Measurements from ENCODE around the gene OLFML3.
A peak's percentile ranks its signal among the peaks of the same experiment; 100 is the strongest.
"Not testable (repeated sequence)": the region's sequence is repeated elsewhere in the genome, so short reads cannot be mapped to it uniquely, and the experiment has no call there.

Gene OLFML3

GRCh38 chr1:113978863-113979702 lies at the start of gene OLFML3:
Gene OLFML3 (plus strand): TSS chr1:113979474. CDS start chr1:113979517, 43 bp downstream.
- DNase-seq: peak; percentile 85 to 92

- DNase-seq: no peak
Measured at GRCh38 chr1:113929750-113930498, 49.4 kb upstream of the OLFML3 start.

GRCh38 chr1:113930499-113931161 lies 48.6 kb upstream of the OLFML3 start:
- no peak for DNase-seq

GRCh38 chr1:113931451-113931851 lies 47.8 kb upstream of the OLFML3 start:
- no peak for DNase-seq

GRCh38 chr1:113934006-113934405 lies 45.3 kb upstream of the OLFML3 start:
- DNase-seq: no peak

- DNase-seq: no peak
Measured at GRCh38 chr1:113934511-113935055, 44.7 kb upstream of the OLFML3 start.

- DNase-seq: no peak
Measured at GRCh38 chr1:113935176-113935575, 44.1 kb upstream of the OLFML3 start.

- no peak for DNase-seq
Measured at GRCh38 chr1:113935970-113936369, 43.3 kb upstream of the OLFML3 start.

- DNase-seq: no peak
Measured at GRCh38 chr1:113937146-113937545, 42.1 kb upstream of the OLFML3 start.

GRCh38 chr1:113938192-113938591 lies 41.1 kb upstream of the OLFML3 start:
- DNase-seq: no peak

GRCh38 chr1:113940365-113941244 lies 38.7 kb upstream of the OLFML3 start:
- DNase-seq: no peak

- no peak for DNase-seq
Measured at GRCh38 chr1:113941245-113941559, 38.1 kb upstream of the OLFML3 start.

- no peak for DNase-seq
Measured at GRCh38 chr1:113942527-113942926, 36.7 kb upstream of the OLFML3 start.

- no peak for DNase-seq
Measured at GRCh38 chr1:113943028-113943811, 36.1 kb upstream of the OLFML3 start.

- DNase-seq: no peak
Measured at GRCh38 chr1:113945329-113945728, 33.9 kb upstream of the OLFML3 start.

GRCh38 chr1:113946112-113946511 lies 33.2 kb upstream of the OLFML3 start:
- no peak for DNase-seq

- DNase-seq: no peak
Measured at GRCh38 chr1:113946678-113947387, 32.4 kb upstream of the OLFML3 start.

GRCh38 chr1:113947388-113948107 lies 31.7 kb upstream of the OLFML3 start:
- DNase-seq: no peak

- DNase-seq: not testable (repeated sequence)
Measured at GRCh38 chr1:113948151-113948550, 31.1 kb upstream of the OLFML3 start.

- DNase-seq: peak in 1 of 2 experiments; percentile 51
Measured at GRCh38 chr1:113949007-113949406, 30.3 kb upstream of the OLFML3 start.
